Thyroid gland (tissue), 4 donors: ENCODE measurements around the gene ABLIM1.

Experiments
- POLR2A ChIP-seq, 2 donors: fragments of 450-650 bp; IDR thresholded peaks; one replicate each; pipeline ENCODE4 v1.6.1; 2017; ENCODE audit warnings: antibody characterized with exemption in 2 of 2, mild to moderate bottlenecking in 2 of 2, moderate library complexity in 1 of 2
- TF ChIP-seq, protein P1 (sequence below), 6 experiments: fragments of 200-600 bp in 3 of 6; fragments of 450-650 bp in 3 of 6; sonication (generic) in 3 of 6; IDR thresholded peaks; one replicate each; pipeline ENCODE4 v1.5.1; 2016 to 2019; ENCODE audit warnings: antibody characterized with exemption in 6 of 6, mild to moderate bottlenecking in 2 of 6, inconsistent platforms in 1 of 6, moderate library complexity in 1 of 6

DNA sequence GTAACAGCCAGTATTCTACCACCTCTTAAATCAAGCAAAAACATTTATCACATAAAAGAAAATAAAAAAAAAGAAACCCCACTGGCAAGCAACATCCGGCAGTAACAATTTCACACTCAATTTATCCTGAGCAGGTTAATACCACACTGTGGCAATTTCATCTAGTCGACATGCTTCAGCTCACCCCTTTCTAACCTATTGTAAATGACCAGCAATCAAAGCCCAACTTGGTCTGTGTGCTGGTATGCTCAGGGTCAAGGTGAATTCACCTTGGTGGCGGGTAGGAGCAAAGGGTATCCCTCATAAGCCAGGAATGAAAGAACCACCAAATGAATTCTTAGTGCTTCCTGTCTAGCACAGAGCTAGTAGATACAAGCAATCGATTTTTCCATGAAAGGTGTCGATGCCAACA is 144.7 kb downstream of the ABLIM1 start:
- no peak for TF ChIP-seq POLR2A (IDR thresholded peaks at IDR 0.05)
- TF ChIP-seq, protein P1, sequence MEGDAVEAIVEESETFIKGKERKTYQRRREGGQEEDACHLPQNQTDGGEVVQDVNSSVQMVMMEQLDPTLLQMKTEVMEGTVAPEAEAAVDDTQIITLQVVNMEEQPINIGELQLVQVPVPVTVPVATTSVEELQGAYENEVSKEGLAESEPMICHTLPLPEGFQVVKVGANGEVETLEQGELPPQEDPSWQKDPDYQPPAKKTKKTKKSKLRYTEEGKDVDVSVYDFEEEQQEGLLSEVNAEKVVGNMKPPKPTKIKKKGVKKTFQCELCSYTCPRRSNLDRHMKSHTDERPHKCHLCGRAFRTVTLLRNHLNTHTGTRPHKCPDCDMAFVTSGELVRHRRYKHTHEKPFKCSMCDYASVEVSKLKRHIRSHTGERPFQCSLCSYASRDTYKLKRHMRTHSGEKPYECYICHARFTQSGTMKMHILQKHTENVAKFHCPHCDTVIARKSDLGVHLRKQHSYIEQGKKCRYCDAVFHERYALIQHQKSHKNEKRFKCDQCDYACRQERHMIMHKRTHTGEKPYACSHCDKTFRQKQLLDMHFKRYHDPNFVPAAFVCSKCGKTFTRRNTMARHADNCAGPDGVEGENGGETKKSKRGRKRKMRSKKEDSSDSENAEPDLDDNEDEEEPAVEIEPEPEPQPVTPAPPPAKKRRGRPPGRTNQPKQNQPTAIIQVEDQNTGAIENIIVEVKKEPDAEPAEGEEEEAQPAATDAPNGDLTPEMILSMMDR (IDR thresholded peaks at IDR 0.05) = no peak
